Endometrial microvascular endothelial cells (primary cell): ENCODE measurements around the gene DDX10. TPM values are rescaled to one million over a fixed set of nuclear protein-coding genes. Genes with fewer than 3 reads are reported as not detected.
"Not testable (repeated sequence)": the region's sequence is repeated elsewhere in the genome, so short reads cannot be mapped to it uniquely, and the experiment has no call there.

ENCODE experiments used
- in situ Hi-C: cut with HindIII; loops from 2 replicates; pipeline ENCODE4 v1.10.0; 2017; ENCODE audit warnings: low sequenced_read_pairs, low pct_unique_long_range_greater_than_20kb; ENCODE audit errors: inconsistent ontology term
- total RNA-seq: library from RNA; depleted of rRNA; stranded (reverse); fragments of >200 nt; gene quantifications from one replicate; pipeline ENCODE4 v1.2.3, GENCODE V29; 2015; ENCODE audit errors: inconsistent ontology term

Gene DDX10
- 56.9 TPM for total RNA-seq

DNA sequence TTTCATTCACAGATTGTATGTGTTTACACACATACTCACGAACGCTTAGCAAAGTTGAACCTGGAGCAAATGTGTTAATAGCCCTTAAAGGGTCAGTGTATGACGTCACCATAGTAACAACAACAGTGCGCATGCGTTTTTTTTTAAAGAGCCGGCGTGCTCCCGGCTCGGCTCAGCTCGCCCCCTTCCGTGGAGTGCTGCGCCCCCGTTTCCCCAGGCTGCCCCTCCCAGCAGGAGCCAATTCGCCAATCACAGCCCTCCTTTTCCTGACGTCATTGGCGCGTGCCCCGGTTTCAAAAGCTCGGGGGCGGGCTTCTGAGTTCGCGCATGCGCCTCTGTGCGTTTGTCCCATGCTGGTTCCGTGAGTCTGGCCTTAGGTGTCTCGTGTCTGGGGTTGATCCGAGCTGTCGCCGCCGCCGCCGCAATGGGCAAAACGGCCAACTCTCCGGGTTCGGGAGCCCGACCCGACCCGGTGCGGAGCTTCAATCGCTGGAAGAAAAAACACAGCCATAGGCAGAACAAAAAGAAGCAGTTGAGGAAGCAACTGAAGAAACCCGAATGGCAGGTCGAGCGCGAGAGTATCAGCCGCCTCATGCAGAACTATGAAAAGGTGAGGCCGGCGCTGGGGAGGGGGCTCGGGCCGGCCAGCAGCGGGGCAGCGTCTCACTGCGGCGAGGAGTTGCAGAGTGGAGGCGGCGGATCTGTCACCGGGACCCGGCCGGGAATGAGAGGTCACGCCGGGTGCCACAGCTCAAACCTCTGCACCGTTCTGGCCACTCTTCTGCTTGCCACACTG is at the start of gene DDX10:
Gene DDX10, plus strand, starts transcription at position 340 of the 796 bp plus-strand sequence. Its CDS starts 85 bp downstream, at position 425.
- in situ Hi-C loops = no loop called here

DNA sequence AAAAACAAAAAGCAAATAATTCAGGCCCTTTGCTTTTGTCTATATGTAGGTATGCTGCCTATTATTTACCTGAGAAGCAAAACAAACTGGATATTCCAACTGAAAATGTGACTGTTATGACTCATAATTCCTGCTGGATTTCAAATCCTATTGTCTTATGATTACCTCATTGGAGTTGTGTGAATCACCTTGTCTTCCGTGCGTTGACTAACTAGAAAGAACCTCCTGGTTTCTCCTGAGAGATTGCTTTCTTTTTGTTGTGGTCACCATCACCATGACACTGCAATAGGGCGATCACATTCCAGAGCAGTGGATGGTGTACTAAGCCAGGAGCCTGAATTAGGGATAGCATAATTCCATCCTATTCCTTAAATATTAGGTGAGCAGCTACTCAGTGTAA is 48.3 kb upstream of the DDX10 start:
- in situ Hi-C loops = no loop called here

DNA sequence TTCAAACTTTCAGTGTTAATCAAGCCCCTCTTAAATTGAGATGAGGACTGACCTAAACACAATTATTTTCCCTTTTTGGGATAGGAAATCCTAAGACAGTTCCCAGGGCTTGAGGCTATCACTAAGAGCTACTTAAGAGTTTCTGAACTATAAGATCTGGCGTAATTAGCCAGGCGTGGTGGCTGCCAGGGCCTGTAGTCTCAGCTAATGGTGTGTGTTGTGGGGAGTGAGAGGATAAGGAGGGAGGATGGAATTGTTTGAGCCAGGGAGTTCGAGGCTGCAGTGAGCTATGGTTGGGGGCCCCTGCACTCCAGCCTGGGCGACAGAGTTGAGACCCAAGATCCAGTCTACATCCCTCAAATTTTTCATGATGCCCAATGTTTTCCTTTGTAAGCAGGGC is 47.8 kb upstream of the DDX10 start:
- in situ Hi-C loops = no loop called here

DNA sequence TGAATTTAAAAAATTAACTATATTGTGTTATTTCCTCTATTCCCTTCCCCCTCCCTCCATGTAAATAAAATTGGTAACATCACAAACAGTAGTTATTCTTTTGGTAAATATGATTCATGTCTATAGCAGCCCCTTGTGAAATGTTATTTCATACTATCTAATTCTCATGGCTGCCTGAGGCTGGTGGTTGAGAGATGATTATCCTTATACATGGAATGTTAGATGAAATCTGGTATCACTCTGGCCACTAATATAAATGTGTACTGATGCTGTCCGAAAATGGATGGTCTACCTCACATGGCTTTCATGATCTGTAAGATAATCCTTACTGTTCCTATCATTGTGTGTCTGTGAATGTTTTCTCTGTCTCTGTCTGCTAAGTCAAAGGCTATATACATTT is 46.3 kb upstream of the DDX10 start:
- in situ Hi-C loops = no loop called here

DNA sequence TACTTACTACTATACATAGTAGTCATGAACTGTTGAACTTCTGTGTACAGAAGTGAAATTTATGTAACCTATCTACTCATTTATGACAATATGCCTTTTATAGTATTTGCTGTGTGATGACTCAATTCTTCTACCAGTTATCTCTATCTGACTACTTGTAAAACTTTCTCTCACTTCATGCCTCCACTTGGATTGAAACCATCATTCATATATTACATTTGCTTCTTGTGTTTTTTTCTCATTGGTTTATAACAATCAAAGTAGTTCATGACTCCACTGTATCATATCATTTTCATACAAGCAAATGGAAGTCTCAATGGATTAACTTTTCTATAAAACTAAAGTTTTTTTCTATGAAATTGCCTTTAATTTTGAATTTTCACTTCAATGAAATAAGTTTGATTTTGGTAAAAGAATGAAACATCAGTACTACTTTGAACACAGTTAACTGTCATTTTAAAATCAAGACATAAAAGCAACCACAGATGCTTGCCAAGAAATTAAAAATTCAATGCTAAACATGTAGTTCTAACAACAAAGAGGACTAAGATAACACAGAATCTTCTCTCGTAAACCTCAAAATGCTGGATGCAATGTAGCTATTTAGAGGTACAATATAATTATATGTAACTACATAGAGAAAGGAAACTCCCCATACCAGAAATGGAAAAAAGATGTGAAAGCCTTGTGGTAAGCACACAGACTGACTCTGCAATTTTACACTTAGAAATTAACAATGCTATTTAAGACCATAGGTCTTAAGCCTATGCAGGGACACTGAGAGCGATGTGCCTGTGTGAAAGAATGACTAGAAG is 43.7 kb upstream of the DDX10 start:
- in situ Hi-C loops = no loop called here

DNA sequence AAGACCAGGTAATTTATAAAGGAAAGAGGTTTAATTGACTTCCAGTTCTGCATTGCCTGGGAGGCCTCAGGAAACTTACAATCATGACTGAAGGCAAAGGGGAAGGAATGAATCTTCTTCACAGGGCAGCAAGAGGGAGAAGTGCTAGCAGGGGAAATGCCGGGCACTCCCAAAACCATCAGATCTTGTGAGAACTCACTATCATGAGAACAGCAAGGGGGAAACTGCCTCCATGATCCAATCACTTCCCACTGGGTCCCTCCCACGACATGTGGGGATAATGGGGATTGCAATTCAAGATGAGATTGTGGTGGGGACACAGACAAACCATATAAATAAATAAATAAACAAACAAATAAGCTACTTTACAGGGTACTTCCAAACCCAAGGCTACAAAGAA is 42.5 kb upstream of the DDX10 start:
- in situ Hi-C loops = no loop called here

DNA sequence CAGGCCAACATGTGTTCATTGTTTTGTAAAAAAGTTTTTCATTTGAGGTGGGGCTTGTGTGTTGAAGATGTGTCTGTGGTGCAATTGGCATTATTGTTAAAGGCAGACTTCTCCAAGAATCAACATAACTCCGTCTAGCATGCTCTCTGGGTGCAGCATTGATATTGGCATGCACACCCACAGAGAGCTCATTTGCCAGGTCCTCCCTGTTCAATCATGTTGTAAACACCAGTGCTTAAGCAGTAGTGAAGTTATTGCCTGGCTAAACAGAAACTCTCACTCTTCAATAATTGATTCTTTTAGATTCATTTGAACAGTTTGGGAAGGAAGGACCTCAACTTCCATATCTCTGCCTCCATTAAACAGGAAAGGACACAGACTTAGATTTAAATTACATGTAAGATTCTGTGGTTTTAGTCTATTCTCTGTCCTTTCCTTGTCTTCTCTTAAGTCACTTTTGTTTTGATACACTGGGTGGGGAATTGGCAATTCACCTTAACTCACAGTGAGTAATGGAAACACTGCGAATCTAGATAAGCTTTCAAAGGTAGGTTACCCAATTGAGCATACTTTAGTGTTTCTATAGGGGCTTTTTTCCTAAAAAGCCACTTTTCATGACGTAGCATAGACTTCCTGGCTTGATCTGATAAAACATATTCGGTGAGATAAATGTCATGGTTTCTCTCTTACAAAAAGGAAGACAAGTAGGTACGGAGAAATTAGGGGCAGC is 40.5 kb upstream of the DDX10 start:
- in situ Hi-C loops = no loop called here

DNA sequence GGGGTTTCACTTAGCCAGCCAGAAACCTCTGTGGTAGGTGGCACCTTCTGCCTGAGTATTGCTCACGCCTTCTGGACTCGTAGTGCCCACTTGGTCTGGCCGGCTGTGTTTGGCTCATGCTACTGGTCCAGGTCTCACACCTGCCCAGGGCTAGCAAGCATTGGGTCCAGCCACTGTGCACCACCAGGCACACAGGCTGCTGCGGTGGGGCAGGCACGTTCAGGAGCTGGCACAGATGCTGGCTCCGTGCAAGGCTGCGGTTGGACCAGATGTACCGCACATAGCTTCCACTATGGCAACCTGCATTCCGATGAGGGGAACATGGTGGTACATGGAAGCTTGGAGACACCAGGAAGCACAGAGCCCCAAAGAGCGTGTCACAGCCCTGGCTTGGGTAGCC is 36.5 kb upstream of the DDX10 start:
- in situ Hi-C loops = no loop called here

DNA sequence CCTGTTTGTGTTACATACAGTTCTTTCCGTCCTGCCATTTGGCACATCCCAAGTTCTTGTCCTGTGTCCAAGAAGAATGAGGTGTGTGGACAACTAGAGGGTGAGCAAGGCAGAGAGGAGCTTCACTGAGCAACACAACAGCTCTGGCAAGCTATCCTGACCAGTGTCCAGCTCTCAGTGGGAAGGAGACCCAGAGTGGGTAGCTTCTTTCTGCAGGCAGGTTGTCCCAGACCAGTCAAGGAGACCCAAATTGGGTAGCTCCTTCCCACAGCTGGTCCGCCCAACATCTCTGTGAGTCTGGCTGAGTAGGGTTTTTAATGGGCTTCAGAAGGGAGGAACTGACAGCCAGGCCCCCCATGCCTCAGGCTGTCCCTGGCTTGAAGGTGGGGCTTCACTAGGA is 36.1 kb upstream of the DDX10 start:
- in situ Hi-C loops = no loop called here

DNA sequence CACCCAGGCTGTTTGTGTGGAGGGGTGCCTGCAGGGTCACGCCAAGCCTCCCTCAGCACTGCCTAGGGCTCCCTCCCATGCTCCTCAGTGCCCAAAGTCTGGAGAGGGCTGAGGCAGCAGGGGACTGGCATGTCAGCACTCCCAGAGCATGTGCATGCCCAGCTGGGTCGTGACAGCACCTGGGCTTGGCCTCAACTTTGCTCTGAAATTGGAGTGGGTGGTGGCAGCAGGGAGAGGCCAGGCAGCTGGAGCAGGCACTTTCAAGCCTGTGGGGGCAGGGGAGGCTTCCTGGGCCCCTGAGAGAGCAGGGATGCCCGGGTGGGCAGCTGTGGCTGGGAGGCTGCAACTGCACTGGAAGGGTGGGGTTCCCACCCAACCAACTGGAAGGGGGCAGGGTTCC is 35.6 kb upstream of the DDX10 start:
- in situ Hi-C loops = no loop called here

DNA sequence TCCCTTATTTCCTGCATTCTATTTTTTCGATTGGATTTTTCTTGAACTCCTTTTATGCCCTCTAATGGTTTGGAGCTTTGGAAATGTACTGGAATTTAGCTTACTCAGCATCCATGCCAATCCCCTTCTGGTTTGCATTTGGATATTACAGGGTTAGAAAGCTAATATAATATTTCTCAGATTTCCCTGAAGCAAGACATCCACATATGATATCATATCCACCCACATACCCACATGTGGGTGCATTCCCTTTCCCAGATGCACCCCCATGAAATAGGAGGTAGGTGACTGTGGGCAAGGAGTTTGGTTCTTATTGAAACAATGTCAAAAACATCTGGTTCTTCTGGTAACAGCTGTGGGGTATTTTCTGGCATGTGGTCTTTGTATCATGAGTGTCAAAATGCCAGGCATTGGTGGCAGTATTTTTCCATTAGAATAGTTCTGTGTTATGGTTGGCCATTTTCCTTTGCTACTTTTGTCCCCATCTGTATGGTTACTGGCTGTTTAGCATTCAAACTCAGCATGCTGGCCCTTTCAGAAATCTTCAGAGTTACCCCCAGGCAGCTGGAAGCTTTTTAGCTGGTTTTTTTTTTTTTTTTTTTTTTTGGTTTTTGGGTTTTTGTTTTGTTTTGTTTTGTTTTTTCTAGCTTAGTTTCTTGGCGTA is 32.7 kb upstream of the DDX10 start:
- in situ Hi-C loops = no loop called here

DNA sequence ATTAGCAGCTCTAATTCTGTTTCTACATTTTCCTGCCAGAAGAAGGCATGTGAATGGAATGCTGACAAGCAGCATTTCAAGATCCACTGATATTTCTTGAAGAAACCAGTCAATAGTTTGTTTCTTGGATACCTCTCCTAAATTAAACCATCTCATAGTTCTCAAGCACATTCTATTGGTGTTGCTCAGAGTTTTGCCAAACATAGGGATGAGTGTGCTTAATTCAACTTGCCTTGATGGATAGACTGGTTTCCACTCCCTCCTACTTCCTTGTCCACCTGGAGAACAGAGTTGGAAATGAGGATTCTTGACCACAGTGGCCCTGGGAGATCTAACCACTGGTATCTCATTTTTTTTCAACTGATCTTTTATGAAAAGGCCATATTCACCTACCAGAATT is 29.8 kb upstream of the DDX10 start:
- in situ Hi-C loops = no loop called here

DNA sequence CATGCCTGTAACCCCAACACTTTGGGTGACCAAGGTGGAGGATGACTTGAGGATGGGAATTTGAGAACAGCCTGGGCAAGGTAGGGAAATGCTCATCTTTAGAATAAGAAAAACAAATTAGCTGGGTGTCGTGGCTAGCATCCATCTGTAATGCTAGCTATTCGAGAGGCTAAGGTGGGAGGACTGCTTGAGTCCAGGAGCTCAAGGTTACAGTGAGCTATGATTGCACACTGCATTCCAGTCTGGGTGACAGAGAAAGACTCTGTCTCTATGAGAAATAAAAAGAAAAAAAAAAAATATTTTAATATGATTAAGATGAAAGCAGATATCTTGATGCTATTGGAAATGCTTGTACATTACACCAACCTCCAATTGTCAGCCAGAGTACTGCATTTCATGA is 28.6 kb upstream of the DDX10 start:
- in situ Hi-C loops = no loop called here

DNA sequence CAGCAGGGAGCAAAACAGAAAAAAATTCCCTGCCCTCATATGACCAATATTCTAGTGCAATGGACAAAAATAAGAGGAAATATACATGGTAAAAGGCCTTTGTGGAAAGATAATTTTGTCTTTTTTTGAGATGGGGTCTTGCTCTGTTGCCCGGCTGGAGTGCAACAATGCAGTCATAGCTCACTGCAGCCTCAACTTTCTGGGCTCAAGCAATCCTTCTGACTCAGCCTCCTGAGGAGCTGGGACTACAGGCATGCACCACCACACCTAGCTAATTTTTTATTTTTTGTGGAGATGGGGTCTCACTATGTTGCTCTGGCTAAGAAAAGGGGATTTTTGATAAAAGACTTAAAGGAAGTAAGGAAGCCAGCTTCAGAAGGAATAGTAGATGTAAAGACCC is 25.7 kb upstream of the DDX10 start:
- in situ Hi-C loops = no loop called here

DNA sequence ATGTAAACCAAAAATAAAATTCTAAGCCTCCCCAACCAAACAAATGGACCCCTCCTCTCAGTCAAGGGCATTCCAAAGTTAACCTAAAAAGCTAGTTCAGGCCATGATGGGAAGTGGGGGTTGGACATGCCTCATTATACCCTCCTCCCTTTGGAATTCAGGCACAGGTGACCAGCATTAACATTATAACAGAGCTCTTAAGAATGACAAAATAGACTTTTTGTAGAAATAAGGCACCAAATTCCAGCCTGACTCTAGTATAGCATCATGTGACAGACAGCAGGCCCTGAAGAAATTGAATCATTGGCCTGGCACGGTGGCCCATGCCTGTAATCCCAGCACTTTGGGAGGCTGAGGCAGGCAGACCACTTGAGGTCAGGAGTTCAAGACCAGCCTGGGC is 23.1 kb upstream of the DDX10 start:
- in situ Hi-C loops = not testable (repeated sequence)

DNA sequence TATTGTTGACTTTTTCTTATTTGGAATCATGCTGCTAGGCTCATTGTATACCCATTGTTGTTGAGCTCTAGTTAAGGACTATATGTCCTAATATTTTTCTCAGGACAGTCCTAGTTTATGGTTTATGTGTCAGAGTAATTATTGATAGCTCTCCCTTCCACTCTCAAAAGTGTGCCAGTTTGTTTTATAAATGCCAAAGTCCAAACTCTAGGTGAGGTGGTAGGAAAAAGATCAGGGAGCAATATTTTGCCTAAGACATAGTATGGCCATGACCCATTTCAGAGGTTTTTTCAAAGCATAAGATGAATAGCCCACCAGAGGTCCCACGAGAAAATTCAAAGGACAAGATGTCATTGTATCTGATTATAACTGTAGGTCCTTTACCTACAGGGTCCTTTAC is 20.9 kb upstream of the DDX10 start:
- in situ Hi-C loops = no loop called here

DNA sequence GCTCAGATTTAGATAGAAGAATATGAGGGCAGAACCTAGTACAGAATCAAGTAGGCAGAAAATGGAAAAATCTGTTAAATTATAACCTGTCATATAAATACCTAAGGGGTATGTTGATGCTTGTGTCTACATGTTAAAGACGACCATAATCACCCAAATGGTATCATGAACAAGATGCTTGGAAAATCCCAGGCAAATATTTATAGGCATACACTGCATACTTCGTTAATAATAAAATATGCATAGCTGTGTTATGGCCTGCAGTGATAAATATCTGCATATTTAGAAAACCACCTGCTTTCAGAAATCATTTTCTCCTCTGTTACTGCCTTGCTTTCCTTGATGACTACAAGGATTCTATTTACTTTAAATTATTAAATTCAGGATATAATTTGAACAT is 18.9 kb upstream of the DDX10 start:
- in situ Hi-C loops = no loop called here

DNA sequence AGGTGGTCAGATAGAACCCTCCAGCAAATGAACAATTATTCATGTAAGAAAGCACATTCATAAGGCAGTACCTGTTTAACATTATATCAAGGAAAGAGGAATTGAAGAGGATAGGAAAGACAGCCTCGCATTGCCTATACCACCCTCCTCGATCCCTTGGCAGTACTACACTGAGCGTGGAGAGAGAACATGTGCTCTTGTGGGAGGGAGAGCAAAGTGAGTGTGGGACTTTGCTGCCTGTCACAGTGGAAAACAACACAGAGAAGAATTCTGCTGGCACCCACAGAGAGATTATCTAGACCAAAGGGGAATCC is 17.5 kb upstream of the DDX10 start:
- in situ Hi-C loops = no loop called here
